ENCODE measurements around the gene RUNDC1.
A peak's percentile ranks its signal among the peaks of the same experiment; 100 is the strongest.

RUNDC1 gene

GRCh38 chr17:43033948-43034881 lies 53.9 kb downstream of the RUNDC1 start:
- DNase-seq = peak in 3 of 58 donors; percentile 14 to 38 (median 21)

GRCh38 chr17:43034894-43035293 lies 54.5 kb downstream of the RUNDC1 start:
- DNase-seq = no peak

GRCh38 chr17:43039646-43040045 lies 59.3 kb downstream of the RUNDC1 start:
- no peak for DNase-seq

GRCh38 chr17:43040655-43041054 lies 60.3 kb downstream of the RUNDC1 start:
- DNase-seq = no peak

GRCh38 chr17:43042025-43042628 lies 61.8 kb downstream of the RUNDC1 start:
- DNase-seq = no peak
